Measurements from ENCODE around the gene SHFL. TPM values are rescaled to one million over a fixed set of nuclear protein-coding genes. Genes with fewer than 3 reads are reported as not detected.

The SHFL gene
- total and polyA plus RNA-seq, 9 donors = 34.0 to 49.5 (median 40.2) TPM

DNA sequence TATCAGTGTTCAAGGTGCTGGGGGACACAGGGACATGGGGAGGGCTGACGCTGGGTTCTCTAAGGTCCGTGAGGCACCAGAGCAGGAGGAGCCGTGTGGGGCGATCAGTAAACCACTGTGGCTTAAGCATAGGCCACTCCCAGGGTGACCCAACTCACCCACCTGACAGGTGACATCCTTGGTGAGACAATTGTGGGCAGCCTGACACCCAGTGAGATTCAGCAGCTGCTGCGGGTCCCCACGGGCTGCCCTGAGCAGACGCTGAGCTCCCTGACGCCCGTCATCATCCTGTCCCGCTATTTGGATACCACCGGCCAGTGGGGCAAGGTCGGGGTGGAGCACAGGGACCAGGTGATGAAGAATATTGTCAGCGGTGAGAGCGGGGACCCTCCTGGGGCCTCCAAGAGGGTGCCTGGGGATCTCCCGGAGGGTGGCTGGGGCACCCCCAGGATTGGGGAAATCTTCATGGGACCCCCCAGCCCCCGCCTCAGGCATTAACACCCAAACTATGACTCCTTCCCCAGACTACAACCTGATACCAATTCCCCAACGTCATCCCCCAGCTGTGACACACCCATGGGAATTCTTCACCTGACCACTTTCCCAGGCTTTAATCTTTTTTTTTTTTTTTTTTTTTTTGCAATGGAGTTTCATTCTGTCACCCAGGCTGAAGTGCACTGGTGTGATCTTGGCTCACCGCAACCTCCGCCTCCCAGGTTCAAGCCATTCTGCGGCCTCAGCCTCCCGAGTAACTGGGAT, 33.3 kb upstream of the SHFL start:
- H3K36me3 ChIP-seq = no peaks in the 10 kb centered on the region
- no peak overlapping the region for H3K4me3 ChIP-seq
- no peaks in the 10 kb centered on the region for H3K9me3 ChIP-seq
- intact Hi-C loops (cut with DNase I) = no loop called here
- TF ChIP-seq EP300 (IDR thresholded peaks at IDR 0.05) (no peak), POLR2A (IDR thresholded peaks at IDR 0.05) (no peak)
- TF ChIP-seq, protein P1, sequence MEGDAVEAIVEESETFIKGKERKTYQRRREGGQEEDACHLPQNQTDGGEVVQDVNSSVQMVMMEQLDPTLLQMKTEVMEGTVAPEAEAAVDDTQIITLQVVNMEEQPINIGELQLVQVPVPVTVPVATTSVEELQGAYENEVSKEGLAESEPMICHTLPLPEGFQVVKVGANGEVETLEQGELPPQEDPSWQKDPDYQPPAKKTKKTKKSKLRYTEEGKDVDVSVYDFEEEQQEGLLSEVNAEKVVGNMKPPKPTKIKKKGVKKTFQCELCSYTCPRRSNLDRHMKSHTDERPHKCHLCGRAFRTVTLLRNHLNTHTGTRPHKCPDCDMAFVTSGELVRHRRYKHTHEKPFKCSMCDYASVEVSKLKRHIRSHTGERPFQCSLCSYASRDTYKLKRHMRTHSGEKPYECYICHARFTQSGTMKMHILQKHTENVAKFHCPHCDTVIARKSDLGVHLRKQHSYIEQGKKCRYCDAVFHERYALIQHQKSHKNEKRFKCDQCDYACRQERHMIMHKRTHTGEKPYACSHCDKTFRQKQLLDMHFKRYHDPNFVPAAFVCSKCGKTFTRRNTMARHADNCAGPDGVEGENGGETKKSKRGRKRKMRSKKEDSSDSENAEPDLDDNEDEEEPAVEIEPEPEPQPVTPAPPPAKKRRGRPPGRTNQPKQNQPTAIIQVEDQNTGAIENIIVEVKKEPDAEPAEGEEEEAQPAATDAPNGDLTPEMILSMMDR (IDR thresholded peaks at IDR 0.05) = no peak
- no peaks in the 10 kb centered on the region for H3K4me1 ChIP-seq (ENCODE audit: insufficient read depth)
- H3K27ac ChIP-seq = no peak overlapping the region
- no peak for DNase-seq
- WGBS, 3 donors = 68 to 75% (median 70%) methylated on average over 20 to 21 of the region's 21 CpGs
- H3K27me3 ChIP-seq = no peaks in the 10 kb centered on the region

DNA sequence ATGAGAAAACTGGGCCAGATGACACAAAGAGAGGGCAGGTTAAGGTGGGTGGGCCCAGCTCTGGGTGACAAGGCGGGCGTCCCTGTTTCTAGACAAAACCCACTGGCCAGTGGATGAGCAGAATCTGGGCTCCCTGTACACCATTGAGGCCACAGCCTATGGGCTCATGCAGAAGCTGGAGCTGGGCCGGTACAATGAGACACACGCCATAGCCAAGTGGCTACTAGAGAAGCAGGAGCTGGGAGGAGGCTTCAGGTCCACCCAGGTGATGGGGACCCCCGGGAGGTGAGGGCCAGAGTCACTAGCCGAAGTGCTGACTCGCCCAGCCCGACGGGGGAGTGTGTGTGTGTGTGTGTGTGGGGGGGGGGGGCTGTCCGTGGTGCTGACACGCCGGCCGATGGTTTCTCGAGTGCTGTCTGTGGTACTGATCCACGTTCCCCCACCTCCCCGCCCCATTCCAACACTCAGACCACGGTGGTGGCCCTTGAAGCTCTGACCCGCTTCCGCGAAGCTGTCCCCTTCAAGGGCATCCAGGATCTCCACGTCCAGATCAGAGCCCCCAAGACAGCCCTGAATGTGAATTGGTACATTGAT, 24.3 kb upstream of the SHFL start:
- H3K4me3 ChIP-seq = no peak overlapping the region
- WGBS, 3 donors = 19 to 22% (median 21%) methylated on average over 19 to 21 of the region's 21 CpGs
- H3K9me3 ChIP-seq = no peaks in the 10 kb centered on the region
- H3K4me1 ChIP-seq (ENCODE audit: insufficient read depth) = no peaks in the 10 kb centered on the region
- no peak overlapping the region for H3K27ac ChIP-seq
- intact Hi-C loops (cut with DNase I) = no loop called here
- H3K27me3 ChIP-seq = no peaks in the 10 kb centered on the region
- TF ChIP-seq, protein P1 (IDR thresholded peaks at IDR 0.05) = no peak
- no peak for TF ChIP-seq POLR2A (IDR thresholded peaks at IDR 0.05)
- TF ChIP-seq EP300 (IDR thresholded peaks at IDR 0.05) = no peak
- DNase-seq = no peak
- H3K36me3 ChIP-seq = no peaks in the 10 kb centered on the region

DNA sequence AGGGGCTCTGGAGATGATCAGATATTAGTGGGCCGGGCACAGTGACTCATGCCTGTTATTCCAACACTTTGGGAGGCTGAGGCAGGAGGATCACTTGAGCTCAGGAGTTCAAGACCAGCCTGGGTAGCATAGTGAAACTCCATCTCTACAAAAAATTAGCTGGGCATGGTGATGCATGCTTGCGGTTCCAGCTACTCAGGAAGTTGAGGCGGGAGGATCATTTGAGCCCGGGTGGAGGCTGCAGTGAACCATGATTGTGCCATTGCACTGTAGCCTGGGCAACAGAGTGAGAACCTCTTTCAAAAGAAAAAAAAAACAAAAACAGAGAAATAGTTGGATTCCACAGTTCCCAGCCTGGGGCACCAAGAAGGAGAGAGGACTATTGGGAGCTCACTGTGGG, 17.9 kb upstream of the SHFL start:
- Histone ChIP-seq H3K27ac (no peak overlapping the region), H3K4me3 (no peak overlapping the region), H3K27me3 (no peaks in the 10 kb centered on the region), H3K4me1 (ENCODE audit: insufficient read depth) (no peaks in the 10 kb centered on the region), H3K36me3 (no peaks in the 10 kb centered on the region), H3K9me3 (no peaks in the 10 kb centered on the region)
- TF ChIP-seq EP300 (IDR thresholded peaks at IDR 0.05) (no peak), POLR2A (IDR thresholded peaks at IDR 0.05) (no peak)
- TF ChIP-seq, protein P1 (IDR thresholded peaks at IDR 0.05) = no peak
- DNase-seq = no peak
- 56 to 74% (median 71%) methylated on average over 4 of the region's 4 CpGs for WGBS, 3 donors
- intact Hi-C loops (cut with DNase I) = no loop called here

DNA sequence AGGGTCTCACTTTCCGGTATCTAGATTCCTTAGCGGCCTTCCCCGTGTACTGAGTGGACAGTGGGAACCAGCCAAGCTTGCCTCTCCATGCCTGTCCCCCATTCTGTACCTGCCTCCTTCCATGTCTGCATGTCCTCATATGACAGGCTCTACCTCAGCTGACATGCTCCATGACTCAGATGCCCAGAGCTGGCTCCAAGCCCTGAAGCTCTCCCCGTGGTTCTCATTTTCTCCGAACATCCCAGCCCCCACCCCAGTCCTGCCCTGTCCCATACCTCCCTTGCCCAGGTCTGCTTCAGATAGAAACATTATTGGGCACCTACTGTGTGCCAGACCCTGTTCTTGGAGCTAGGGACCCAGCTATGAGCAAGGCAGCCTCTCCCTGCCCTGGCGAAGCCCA, 17.1 kb upstream of the SHFL start:
- WGBS, 3 donors = 47 to 65% (median 55%) methylated on average over 6 of the region's 6 CpGs
- intact Hi-C loops (cut with DNase I) = no loop called here
- Histone ChIP-seq H3K27me3 (no peaks in the 10 kb centered on the region), H3K4me1 (ENCODE audit: insufficient read depth) (no peaks in the 10 kb centered on the region), H3K27ac (no peak overlapping the region), H3K4me3 (no peak overlapping the region), H3K36me3 (no peaks in the 10 kb centered on the region), H3K9me3 (no peaks in the 10 kb centered on the region)
- DNase-seq = no peak
- TF ChIP-seq, protein P1 (IDR thresholded peaks at IDR 0.05) = no peak
- TF ChIP-seq POLR2A (IDR thresholded peaks at IDR 0.05) (no peak), EP300 (IDR thresholded peaks at IDR 0.05) (no peak)
